Neural progenitor cell (in vitro differentiated cells): Measurements from ENCODE around the gene TIRAP.

Source experiments
- EZH2 ChIP-seq: fragments of 200-600 bp; sonication (generic); IDR thresholded peaks from 2 replicates; pipeline ENCODE4 v1.6.1; 2017; ENCODE audit warnings: antibody characterized with exemption, mild to moderate bottlenecking, moderate library complexity
- EZH2phosphoT487 ChIP-seq: fragments of 200-600 bp; sonication (generic); IDR thresholded peaks from 2 replicates; pipeline ENCODE4 v1.6.1; 2017; ENCODE audit warnings: antibody characterized with exemption
- TF ChIP-seq, protein P1 (sequence below): fragments of 200-600 bp; sonication (generic); IDR thresholded peaks from 2 replicates; pipeline ENCODE4 v1.5.1; 2017; ENCODE audit warnings: antibody characterized with exemption, mild to moderate bottlenecking

- TF ChIP-seq, protein P1, sequence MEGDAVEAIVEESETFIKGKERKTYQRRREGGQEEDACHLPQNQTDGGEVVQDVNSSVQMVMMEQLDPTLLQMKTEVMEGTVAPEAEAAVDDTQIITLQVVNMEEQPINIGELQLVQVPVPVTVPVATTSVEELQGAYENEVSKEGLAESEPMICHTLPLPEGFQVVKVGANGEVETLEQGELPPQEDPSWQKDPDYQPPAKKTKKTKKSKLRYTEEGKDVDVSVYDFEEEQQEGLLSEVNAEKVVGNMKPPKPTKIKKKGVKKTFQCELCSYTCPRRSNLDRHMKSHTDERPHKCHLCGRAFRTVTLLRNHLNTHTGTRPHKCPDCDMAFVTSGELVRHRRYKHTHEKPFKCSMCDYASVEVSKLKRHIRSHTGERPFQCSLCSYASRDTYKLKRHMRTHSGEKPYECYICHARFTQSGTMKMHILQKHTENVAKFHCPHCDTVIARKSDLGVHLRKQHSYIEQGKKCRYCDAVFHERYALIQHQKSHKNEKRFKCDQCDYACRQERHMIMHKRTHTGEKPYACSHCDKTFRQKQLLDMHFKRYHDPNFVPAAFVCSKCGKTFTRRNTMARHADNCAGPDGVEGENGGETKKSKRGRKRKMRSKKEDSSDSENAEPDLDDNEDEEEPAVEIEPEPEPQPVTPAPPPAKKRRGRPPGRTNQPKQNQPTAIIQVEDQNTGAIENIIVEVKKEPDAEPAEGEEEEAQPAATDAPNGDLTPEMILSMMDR, result no peak
- no peak for TF ChIP-seq EZH2
- no peak for TF ChIP-seq EZH2phosphoT487
These were observed 58.9 kb downstream of the TIRAP start for GRCh38 chr11:126341760-126342161.
